Prostate gland (tissue), 2 donors: Measurements from ENCODE around the gene PPP1R14B.

ENCODE experiments used
- CTCF ChIP-seq, 4 experiments: fragments of 200-600 bp in 2 of 4; fragments of 450-650 bp in 2 of 4; sonication (generic) in 2 of 4; IDR thresholded peaks; 1 replicate in 3 of 4; 2 replicates in 1 of 4; pipeline ENCODE4 v1.5.1; 2016 to 2019; ENCODE audit warnings: antibody characterized with exemption in 4 of 4, mild to moderate bottlenecking in 2 of 4, moderate library complexity in 2 of 4
- POLR2A ChIP-seq: fragments of 450-650 bp; IDR thresholded peaks from one replicate; pipeline ENCODE4 v1.6.1; 2016; ENCODE audit warnings: antibody characterized with exemption, mild to moderate bottlenecking
- POLR2AphosphoS5 ChIP-seq: sonication (generic); formaldehyde crosslinking; IDR thresholded peaks from one replicate; pipeline ENCODE4 v1.6.1; 2017; ENCODE audit warnings: antibody characterized with exemption

GRCh38 chr11:64275841-64276240 is 29.1 kb upstream of the PPP1R14B start:
- no peak for TF ChIP-seq CTCF (IDR thresholded peaks at IDR 0.05)
- no peak for TF ChIP-seq POLR2A
- TF ChIP-seq POLR2AphosphoS5, result no peak
